Osteoblast (primary cell): Measurements from ENCODE around the gene DUS1L. TPM values are rescaled to one million over a fixed set of nuclear protein-coding genes. Genes with fewer than 3 reads are reported as not detected.

ENCODE experiments used
- DNase-seq: peaks from one replicate; pipeline ENCODE4 v3.0.0; 2011; ENCODE audit warnings: low spot score, mixed read lengths; ENCODE audit not compliant: insufficient read length; ENCODE audit errors: missing footprints
- H2AFZ ChIP-seq: 2 replicates; pipeline ENCODE4 v1.6.0; 2011; ENCODE audit warnings: mild to moderate bottlenecking, low read length
- H3K27ac ChIP-seq: 2 replicates; pipeline ENCODE4 v1.5.1; 2011; ENCODE audit warnings: mild to moderate bottlenecking, low read depth, low read length, moderate library complexity
- H3K27me3 ChIP-seq: 2 replicates; pipeline ENCODE4 v1.6.0; 2012; ENCODE audit warnings: mild to moderate bottlenecking, control low read depth, inconsistent platforms, low read length, moderate library complexity; ENCODE audit not compliant: insufficient read depth
- H3K36me3 ChIP-seq: 2 replicates; pipeline ENCODE4 v1.5.1; 2011; ENCODE audit warnings: mild to moderate bottlenecking, low read length, control low read depth, moderate library complexity; ENCODE audit not compliant: insufficient read depth
- H3K4me1 ChIP-seq: 2 replicates; pipeline ENCODE4 v1.5.1; 2011; ENCODE audit warnings: mild to moderate bottlenecking, low read length, control low read depth, moderate library complexity; ENCODE audit not compliant: insufficient read depth
- H3K4me2 ChIP-seq: 2 replicates; pipeline ENCODE4 v1.6.0; 2011; ENCODE audit warnings: mild to moderate bottlenecking, low read length; ENCODE audit not compliant: insufficient read depth
- H3K4me3 ChIP-seq: fragments of 200-600 bp; sonication (generic); 3 replicates; pipeline ENCODE4 v1.5.1; 2012; ENCODE audit warnings: mild to moderate bottlenecking, low read length, inconsistent platforms; ENCODE audit not compliant: insufficient read depth
- H3K79me2 ChIP-seq: 2 replicates; pipeline ENCODE4 v1.6.0; 2012; ENCODE audit warnings: mild to moderate bottlenecking, low read length, control low read depth, inconsistent platforms; ENCODE audit not compliant: insufficient read depth
- H3K9me3 ChIP-seq: 2 replicates; pipeline ENCODE4 v1.5.1; 2011; ENCODE audit warnings: low read depth, low read length, control low read depth
- H4K20me1 ChIP-seq: 2 replicates; pipeline ENCODE4 v1.6.0; 2012; ENCODE audit warnings: mild to moderate bottlenecking, low read length, control low read depth; ENCODE audit not compliant: insufficient read depth
- CTCF ChIP-seq: IDR thresholded peaks from 2 replicates; pipeline ENCODE4 v1.5.1; 2011; ENCODE audit warnings: mild to moderate bottlenecking, low read depth, low read length, moderate library complexity; ENCODE audit errors: extremely low read depth
- total RNA-seq: library from RNA; depleted of rRNA; stranded (reverse); fragments of >200 nt; gene quantifications from 2 replicates; pipeline ENCODE4 v1.2.3, GENCODE V29; 2012

Gene DUS1L
- total RNA-seq, 1 donor, result 43.8 TPM

GRCh38 chr17:82078433-82078832 lies 12.8 kb upstream of the DUS1L start:
- no peak for TF ChIP-seq CTCF
- Histone ChIP-seq H3K36me3 (peaks cover 32% of the 10 kb centered on the region), H3K79me2 (no peaks in the 10 kb centered on the region), H3K27ac (no peak overlapping the region), H3K4me2 (no peak overlapping the region), H3K4me1 (no peaks in the 10 kb centered on the region), H3K4me3 (no peak overlapping the region), H4K20me1 (no peaks in the 10 kb centered on the region), H3K27me3 (no peaks in the 10 kb centered on the region), H2AFZ (no peak overlapping the region), H3K9me3 (no peaks in the 10 kb centered on the region)
- no peak for DNase-seq

- Histone ChIP-seq H3K4me3 (no peak overlapping the region), H4K20me1 (no peaks in the 10 kb centered on the region), H3K4me2 (no peak overlapping the region), H3K27ac (no peak overlapping the region), H3K79me2 (no peaks in the 10 kb centered on the region), H3K27me3 (no peaks in the 10 kb centered on the region), H2AFZ (no peak overlapping the region), H3K4me1 (no peaks in the 10 kb centered on the region), H3K36me3 (peaks cover 29% of the 10 kb centered on the region), H3K9me3 (no peaks in the 10 kb centered on the region)
- no peak for DNase-seq
- no peak for TF ChIP-seq CTCF
These were observed 12.2 kb upstream of the DUS1L start for GRCh38 chr17:82077617-82078358.

GRCh38 chr17:82076785-82077591 lies 11.4 kb upstream of the DUS1L start:
- no peak overlapping the region for H3K4me2 ChIP-seq
- H3K27me3 ChIP-seq, result no peaks in the 10 kb centered on the region
- H4K20me1 ChIP-seq, result no peaks in the 10 kb centered on the region
- no peak for DNase-seq
- H2AFZ ChIP-seq, result no peak overlapping the region
- H3K9me3 ChIP-seq, result no peaks in the 10 kb centered on the region
- H3K4me3 ChIP-seq, result no peak overlapping the region
- H3K36me3 ChIP-seq, result peaks cover 21% of the 10 kb centered on the region
- no peaks in the 10 kb centered on the region for H3K4me1 ChIP-seq
- H3K27ac ChIP-seq, result no peak overlapping the region
- TF ChIP-seq CTCF, result no peak
- no peaks in the 10 kb centered on the region for H3K79me2 ChIP-seq
